HL-60/S4 treated with retinoic acid at 250 ng/mL for 4 days and 3 days (cell line): ENCODE results near the gene SERPINB6.
"Not testable (repeated sequence)": the region's sequence is repeated elsewhere in the genome, so short reads cannot be mapped to it uniquely, and the experiment has no call there.

ENCODE experiments used
- in situ Hi-C: fragments of 300-500 bp; cut with MboI; formaldehyde crosslinking; loops from 2 replicates; pipeline ENCODE4 v1.7.0; 2022; ENCODE audit warnings: low sequenced_read_pairs

The SERPINB6 gene

GRCh38 chr6:2971420-2972218 lies at the start of gene SERPINB6:
Gene SERPINB6 (minus strand): TSS chr6:2971567. CDS start chr6:2959332, 12,235 bp downstream.
- in situ Hi-C loops: no loop called here

- in situ Hi-C loops: no loop called here
Observed at GRCh38 chr6:3019749-3020320, 48.5 kb upstream of the SERPINB6 start.

GRCh38 chr6:3019065-3019464 lies 47.7 kb upstream of the SERPINB6 start:
- in situ Hi-C loops: no loop called here

- in situ Hi-C loops: no loop called here
Observed at GRCh38 chr6:3017304-3017703, 45.9 kb upstream of the SERPINB6 start.

GRCh38 chr6:3016473-3017280 lies 45.3 kb upstream of the SERPINB6 start:
- in situ Hi-C loops: no loop called here

GRCh38 chr6:3015144-3015543 lies 43.8 kb upstream of the SERPINB6 start:
- in situ Hi-C loops: no loop called here

GRCh38 chr6:3014675-3015066 lies 43.3 kb upstream of the SERPINB6 start:
- in situ Hi-C loops: no loop called here

- in situ Hi-C loops: no loop called here
Observed at GRCh38 chr6:3013901-3014674, 42.7 kb upstream of the SERPINB6 start.

- in situ Hi-C loops: no loop called here
Observed at GRCh38 chr6:3013486-3013885, 42.1 kb upstream of the SERPINB6 start.

- in situ Hi-C loops: no loop called here
Observed at GRCh38 chr6:3011592-3011991, 40.2 kb upstream of the SERPINB6 start.

GRCh38 chr6:3011158-3011557 lies 39.8 kb upstream of the SERPINB6 start:
- in situ Hi-C loops: no loop called here

GRCh38 chr6:3009930-3010329 lies 38.6 kb upstream of the SERPINB6 start:
- in situ Hi-C loops: no loop called here

- in situ Hi-C loops: not testable (repeated sequence)
Observed at GRCh38 chr6:3008712-3009265, 37.4 kb upstream of the SERPINB6 start.

GRCh38 chr6:3007571-3007970 lies 36.2 kb upstream of the SERPINB6 start:
- in situ Hi-C loops: no loop called here

GRCh38 chr6:3006476-3006875 lies 35.1 kb upstream of the SERPINB6 start:
- in situ Hi-C loops: no loop called here

- in situ Hi-C loops: no loop called here
Observed at GRCh38 chr6:3005874-3006273, 34.5 kb upstream of the SERPINB6 start.

GRCh38 chr6:3005077-3005476 lies 33.7 kb upstream of the SERPINB6 start:
- in situ Hi-C loops: no loop called here

- in situ Hi-C loops: not testable (repeated sequence)
Observed at GRCh38 chr6:3003226-3003625, 31.9 kb upstream of the SERPINB6 start.

- in situ Hi-C loops: no loop called here
Observed at GRCh38 chr6:3001773-3002293, 30.5 kb upstream of the SERPINB6 start.

GRCh38 chr6:3001146-3001772 lies 29.9 kb upstream of the SERPINB6 start:
- in situ Hi-C loops: no loop called here
